GM21381 (cell line): ENCODE measurements around the gene RPRD1A.
"Not testable (repeated sequence)": the region's sequence is repeated elsewhere in the genome, so short reads cannot be mapped to it uniquely, and the experiment has no call there.

ENCODE experiments used
- ATAC-seq: cut with Tn5 transposase; IDR thresholded peaks from one replicate; pipeline ENCODE4 v1.9.1; 2021; ENCODE audit warnings: mild to moderate bottlenecking, moderate library complexity; ENCODE audit not compliant: unreplicated experiment

The RPRD1A gene

DNA sequence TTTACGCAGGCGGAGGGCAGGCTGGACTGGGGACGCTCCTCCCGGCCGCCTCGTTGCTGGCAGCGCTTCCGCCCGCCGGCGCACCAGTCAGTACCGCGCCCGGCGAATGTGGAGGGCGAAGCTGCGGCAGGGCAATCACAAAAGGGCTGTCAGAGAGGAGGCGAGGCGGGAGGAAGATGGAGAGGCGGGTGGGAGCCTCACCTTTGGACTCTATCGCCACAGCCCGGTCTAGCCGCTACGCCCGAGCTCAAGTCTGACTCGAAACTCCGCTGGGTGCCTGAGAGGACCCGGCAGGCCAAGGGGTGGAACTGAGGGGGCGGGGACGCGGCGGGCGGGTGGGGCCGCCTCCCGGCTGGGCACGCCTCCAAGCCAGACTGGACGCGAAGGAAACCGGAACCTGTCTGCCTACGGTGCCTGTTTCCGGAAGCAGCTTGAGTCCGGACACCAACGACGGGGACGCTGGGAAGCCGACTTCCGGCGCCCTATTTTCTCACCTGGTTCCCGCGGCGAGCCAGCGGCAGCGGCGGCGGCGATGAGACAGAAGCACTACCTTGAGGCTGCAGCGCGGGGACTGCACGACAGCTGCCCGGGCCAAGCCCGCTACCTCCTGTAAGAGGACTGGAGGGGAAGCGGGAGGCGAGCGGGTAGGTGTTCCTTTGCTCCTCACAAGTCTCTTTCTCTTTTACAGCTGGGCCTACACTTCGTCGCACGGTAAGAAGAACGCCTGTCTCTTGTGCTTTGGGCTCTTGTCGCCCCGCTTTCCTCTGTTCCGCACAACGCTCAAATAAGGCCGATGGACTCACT lies 95.0 kb downstream of the RPRD1A start, which contains the start of gene RMP24:
Gene RMP24 (plus strand): TSS at position 483 of the 804 bp plus-strand sequence.
- ATAC-seq: peak; percentile 90

DNA sequence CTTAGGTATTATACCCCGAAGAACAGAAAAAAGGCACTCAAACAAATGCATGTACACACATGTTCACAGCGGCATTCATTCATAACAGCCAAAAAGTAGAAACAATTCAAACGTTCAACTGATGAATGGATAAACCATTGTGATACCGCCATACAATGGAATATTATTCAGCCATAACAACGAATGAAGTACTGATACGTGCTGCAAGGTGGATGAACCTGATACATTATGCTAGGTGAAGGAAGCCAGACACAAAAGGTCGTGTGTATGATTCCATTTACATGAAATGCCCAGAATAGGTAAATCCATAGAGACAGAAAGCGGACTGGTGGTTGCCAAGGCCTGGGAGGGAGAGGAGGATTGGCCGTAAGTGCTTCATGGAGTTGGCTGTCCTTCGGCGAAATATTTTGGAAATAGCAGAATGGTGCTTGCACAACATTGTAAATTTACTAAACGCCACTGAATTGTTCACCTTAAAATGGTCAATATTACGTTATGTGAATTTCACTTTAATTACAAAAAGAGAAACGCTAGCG lies 95.6 kb downstream of the RPRD1A start:
- ATAC-seq: peak; percentile 9

DNA sequence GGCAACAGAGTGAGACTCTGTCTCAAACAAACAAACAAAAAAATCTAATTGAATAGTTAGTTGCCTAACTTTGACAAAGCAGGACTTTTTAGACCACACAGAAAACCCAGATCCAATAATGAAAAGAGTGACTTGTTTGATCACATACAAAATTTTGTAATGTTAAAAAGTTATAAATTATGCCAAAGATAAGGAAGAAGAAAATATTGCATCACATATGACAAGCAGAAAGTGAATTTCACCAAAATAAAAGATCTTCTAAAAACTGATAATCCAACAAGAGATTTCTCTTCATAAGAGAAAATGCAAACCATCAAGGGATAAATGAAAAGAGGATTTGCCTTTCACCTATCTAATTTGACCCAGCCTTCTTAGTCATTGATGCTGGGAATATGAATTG lies 97.7 kb downstream of the RPRD1A start:
- no peak for ATAC-seq

DNA sequence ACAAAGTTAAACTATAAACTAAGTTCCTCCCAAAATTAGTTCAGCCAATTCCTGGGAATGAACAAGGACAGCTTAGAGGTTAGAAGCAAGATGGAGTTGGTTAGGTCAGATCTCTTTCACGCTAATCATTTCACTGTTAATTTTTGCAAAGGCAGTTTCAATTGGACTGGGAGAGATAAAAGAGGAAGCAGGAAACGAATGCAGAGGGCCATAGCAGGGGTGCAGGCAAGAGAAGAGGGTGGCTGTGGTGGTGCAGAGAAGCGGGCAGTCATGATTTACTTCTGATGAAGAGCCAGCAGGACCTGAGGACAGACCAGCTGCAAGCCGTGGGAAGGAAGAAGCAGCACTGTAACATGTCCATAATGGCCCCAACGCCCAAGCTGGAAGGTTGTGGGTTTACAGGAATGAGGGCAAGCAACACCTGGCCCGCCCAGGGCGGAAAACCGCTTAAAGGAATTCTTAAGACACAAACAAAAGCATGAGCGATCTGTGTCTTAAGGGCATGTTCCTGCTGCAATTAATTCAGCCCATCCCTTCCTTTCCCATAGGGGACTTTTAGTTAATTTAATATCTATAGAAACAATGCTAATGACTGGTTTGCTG lies 99.0 kb downstream of the RPRD1A start:
- no peak for ATAC-seq

DNA sequence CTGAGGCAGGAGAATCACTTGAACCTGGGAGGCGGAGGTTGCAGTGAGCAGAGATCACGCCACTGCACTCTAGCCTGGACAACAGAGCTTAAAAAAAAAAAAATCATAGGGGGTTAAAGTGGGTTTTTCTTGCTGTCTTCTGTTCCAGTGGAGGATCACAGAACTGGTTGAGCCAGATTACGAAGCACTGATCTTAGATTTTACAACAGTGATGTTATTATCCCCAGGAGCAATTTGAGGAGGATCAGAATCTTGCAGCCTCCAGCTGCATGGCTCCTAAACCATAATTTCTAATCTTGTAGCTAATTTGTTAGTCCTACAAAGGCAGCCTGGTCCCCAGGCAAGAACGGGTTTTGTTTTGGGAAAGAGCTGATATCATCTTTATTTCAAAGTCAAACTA lies 99.5 kb downstream of the RPRD1A start:
- not testable (repeated sequence) for ATAC-seq

DNA sequence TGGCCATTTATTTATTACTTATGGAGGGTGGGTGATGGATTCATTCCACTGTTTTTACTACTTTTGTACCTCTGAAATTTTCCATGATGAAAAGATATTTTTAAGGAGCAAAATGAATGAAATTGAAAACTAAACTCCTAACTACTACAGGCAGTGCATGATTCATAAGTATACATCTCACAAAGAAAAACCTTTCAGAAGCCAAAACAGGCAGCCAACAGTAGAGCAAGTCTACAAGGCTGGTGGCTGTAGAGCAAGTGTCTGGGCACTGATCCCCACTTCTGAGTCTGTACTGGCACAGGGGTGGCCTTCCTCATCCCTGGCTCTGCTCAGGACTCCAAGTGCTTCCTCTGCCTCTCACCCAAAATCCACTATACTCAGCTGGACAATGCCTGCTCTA lies 103.0 kb downstream of the RPRD1A start:
- no peak for ATAC-seq

DNA sequence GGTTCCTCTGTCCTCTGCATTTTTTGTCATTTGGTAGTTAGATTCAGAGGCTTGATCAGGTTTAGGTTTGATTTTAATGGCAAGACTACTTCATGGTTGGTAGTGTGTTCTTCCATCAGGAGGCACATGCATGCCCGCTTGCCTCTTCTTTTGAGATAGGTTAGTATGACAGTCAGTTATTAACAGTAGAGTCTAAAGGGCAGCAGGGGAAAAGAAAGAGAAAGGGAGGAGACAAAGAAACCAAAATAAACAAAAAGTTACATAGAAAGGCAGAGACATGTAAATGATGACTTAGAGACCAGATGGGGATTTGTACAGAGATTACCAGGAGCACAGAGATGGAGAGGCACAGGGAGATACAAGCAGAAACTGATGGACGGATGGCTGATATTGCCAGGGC lies 105.0 kb downstream of the RPRD1A start:
- no peak for ATAC-seq

DNA sequence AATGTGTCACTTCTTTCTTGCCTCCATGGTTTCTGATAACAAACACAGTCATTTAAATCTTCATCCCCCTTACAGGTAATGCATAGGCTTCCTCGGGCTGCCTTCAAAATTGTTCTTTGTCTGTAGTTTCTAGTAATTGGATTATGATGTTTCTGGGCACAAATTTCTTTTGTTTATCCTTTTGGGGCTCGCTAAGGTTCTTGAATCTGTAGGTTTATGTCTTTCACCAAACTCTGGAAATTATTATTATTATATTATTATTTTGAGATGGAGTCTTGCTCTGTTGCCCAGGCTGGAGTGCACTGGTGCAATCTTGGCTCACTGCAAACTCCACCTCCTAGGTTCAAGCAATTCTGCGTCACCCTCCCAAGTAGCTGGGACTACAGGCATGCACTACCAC lies 111.1 kb downstream of the RPRD1A start:
- no peak for ATAC-seq

DNA sequence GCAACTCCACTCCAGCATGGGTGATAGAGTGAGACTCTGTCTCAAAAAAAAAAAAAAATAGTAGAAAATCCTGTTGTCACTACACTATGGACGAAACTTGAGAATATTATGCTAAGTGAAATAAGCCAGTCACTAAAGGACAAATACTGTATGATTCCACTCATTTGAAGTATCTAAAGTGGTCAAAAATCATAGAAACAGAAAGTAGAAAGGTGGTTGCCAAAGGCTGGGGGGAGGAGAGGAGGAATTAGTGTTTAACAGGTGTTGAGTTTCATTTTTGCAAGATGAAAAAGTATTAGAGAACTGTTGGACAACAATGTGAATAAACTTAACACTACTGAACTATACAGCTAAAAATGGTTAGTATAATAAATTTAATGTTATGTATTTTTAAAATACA lies 113.7 kb downstream of the RPRD1A start:
- ATAC-seq: peak; percentile 73

DNA sequence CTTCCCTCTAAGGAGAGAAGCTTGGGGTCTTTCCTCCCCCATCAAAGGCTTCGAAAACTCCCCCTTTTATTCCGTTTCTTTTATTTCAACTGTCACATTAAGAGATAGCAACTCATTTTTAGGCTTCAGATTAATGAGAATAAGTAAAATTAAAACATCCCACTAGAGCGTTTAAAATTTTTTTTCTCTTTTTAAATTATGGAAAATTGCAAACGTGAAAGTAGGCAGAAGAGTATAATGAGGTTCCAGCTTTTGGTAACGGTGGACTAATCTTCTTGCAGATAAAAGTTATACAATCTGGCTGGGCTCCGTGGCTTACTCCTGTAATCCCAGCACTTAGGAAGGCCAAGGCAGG lies 116.8 kb downstream of the RPRD1A start:
- ATAC-seq: no peak

DNA sequence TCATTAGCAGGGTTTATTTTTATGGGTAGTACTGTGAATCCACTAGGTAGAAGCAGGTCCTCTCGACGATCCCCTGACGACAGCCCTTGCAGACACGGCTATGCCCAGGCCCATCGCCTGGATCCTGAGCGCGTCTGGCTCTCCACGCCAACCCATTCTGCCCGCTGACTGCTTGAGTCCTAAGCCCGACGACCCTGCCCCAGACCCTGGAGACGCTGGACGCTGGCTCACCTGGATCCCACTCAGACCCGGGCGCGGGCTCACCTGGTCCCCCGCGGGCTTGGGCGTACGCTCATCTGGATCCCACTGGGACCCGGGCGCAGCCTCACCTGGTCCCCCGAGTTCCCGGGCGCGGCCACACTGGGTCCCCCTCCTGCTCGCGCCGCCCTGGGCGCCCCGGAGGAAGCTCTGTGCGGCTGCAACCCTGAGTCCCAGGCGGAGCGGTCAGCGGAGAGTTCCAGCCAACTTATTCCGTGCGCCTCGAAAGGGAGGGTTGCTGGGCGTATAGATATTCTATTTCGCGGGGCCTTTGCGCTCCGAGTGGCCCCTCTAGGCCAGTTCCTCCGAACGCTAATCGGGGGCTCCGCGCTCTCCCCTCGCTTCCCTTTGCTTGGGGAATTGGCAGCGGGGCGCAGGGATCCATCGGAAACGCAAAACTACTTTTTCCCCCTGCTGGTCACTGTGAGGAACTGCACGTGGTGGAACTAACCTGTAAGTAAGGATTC lies 117.3 kb downstream of the RPRD1A start:
- peak; percentile 61 for ATAC-seq

DNA sequence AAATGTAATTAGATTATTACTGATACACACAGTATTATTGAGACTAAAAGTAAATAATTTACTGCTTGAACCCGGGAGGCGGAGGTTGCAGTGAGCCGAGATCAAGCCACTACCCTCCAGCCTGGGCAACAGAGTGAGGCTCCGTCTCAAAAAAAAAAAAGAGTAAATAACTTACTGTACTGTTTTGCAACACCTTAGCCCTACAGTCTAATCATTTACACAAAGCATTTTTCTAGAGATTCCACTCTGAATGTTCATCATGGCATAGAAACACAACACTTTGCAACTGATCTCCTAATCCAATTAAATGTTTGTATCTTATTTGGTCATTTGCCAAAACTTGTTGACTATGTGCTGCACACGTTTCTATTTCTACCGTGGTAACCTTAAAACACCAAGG lies 118.3 kb downstream of the RPRD1A start:
- ATAC-seq: no peak

DNA sequence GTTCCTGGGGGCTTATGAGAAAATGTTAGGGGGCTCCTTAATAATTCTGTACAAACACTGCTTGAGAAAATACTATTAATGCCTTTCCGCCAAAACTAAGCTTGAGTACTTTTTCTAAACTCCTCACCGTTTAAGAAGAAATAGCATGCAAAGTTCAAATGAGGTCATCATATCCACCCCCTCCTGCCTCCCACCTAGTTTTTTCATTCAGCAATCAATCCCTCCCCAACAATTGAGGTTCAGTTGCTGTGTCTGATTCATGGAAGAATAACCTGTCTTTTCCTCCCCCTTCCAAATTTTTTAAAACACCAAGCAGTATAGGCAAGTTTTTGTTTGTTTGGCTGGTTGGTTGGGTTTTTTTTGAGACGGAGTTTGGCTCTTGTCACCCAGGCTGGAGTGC lies 119.3 kb downstream of the RPRD1A start:
- no peak for ATAC-seq

DNA sequence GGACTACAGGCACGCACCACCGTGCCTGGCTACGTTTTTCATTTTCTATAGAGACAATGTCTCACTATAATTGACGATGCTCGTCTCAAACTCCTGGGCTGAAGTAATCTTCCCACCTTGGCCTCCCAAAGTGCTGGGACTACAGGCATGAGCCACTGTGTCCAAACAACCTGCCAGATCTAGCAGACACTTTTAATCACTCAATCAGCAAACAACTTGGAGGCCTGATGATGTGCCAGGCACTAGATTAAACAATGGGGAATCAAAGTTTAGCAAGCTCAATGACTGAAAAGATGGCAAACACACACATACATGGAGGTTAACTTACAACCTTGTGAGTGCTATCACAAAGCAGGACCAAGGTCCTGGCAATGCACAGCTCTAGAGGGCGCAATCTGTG lies 124.7 kb downstream of the RPRD1A start:
- ATAC-seq: no peak

DNA sequence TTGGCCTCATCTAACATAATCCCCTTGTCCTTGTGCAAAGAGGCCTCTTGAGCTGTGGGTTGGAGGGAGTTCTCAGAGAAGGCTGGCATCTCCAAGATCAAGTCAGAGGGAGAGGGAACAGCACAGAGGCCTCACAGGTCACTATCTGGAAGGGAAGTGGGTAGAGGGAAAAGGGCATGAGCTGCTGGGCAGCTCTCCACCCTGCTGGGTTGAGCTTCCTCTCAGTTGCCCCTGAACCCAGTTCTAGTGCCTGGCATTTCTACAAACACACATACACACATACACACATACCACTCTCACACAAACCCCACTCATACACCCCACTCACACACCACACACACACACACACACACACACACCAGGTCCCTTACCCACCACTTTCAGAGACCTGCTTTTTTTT lies 125.2 kb downstream of the RPRD1A start:
- ATAC-seq: no peak

DNA sequence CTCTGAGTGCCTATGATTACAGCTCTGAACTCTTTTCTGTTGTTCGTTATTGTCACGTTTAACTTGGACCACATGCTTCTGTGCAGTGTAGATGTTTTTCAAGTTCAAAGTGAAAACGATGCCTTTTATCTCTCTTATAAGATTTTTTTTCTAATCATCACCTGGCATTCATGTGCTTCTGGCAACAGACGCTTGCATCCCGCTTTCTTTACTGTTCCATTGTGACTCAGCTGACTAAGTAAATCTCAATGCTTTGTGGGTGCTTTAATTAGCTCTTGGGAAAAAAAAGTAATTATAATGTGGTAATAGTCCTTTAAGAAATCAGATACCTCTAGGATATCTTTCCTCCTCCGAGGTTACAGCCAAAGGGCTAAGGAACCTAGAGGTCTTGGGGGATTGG lies 126.1 kb downstream of the RPRD1A start:
- ATAC-seq: no peak
